ENCODE measurements around the gene NKX3-2. TPM values are rescaled to one million over a fixed set of nuclear protein-coding genes. Genes with fewer than 3 reads are reported as not detected.

Gene NKX3-2
- total RNA-seq, 4 donors from 2014 or later, result 3.8 to 19.5 (median 5.1) TPM

DNA sequence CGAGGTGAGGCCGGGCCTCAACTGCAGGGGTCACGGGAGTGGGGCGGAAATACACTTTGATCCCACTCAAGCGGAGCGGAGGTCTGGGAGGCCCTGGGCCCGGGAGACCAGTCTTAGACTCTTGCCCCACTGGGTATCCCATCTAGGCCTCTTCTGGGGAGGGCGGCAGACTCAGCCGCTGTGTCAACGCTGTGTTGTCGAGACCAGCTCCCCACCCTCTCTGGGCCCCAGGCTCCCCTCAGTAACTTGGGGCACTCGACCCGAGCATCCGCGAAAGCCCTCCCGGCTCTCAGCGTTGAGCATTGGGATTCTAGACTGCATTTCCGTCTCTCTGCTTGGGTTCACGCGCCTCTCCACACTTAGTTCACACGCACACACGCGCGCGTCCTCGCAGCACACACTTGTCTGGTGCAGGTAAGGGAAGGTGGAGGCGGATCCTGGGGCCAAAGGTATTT lies 1.7 kb downstream of the NKX3-2 start:
- intact Hi-C loops (cut with DNase I; ENCODE audit: low total_unique reads) (loop anchor here (5.0 to 10.0 kb wide), 3 partner anchors 60 to 398 kb away; partner anchors contain the start of gene RAB28), in situ Hi-C loops (cut with MboI; ENCODE audit: low pct_ligation_motif_present in 1 of 4, low pct_unique_long_range_greater_than_20kb in 1 of 4, low sequenced_read_pairs in 3 of 4) (loop anchor here in 2 of 4 donors (10.0 kb wide), 2 partner anchors 688 to 808 kb away; no protein-coding TSS in a partner anchor)
- Histone ChIP-seq H3K27me3 (peaks cover 100% of the 10 kb centered on the region), H3K36me3 (no peaks in the 10 kb centered on the region), H3K27ac (peak overlapping the region; percentile 79 to 94 (median 86)), H3K9me3 (no peaks in the 10 kb centered on the region), H3K4me1 (peaks cover 0 to 43% (median 32%) of the 10 kb centered on the region in 4 donors), H3K4me3 (peak overlapping the region in 3 of 4 donors; percentile 54 to 88 (median 59))
- TF ChIP-seq EP300 (IDR thresholded peaks at IDR 0.05; ENCODE audit: low read depth), result no peak
- TF ChIP-seq POLR2A (IDR thresholded peaks at IDR 0.05), result no peak
- TF ChIP-seq, protein P1, sequence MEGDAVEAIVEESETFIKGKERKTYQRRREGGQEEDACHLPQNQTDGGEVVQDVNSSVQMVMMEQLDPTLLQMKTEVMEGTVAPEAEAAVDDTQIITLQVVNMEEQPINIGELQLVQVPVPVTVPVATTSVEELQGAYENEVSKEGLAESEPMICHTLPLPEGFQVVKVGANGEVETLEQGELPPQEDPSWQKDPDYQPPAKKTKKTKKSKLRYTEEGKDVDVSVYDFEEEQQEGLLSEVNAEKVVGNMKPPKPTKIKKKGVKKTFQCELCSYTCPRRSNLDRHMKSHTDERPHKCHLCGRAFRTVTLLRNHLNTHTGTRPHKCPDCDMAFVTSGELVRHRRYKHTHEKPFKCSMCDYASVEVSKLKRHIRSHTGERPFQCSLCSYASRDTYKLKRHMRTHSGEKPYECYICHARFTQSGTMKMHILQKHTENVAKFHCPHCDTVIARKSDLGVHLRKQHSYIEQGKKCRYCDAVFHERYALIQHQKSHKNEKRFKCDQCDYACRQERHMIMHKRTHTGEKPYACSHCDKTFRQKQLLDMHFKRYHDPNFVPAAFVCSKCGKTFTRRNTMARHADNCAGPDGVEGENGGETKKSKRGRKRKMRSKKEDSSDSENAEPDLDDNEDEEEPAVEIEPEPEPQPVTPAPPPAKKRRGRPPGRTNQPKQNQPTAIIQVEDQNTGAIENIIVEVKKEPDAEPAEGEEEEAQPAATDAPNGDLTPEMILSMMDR (IDR thresholded peaks at IDR 0.05), result no peak
- no peak for TF ChIP-seq POLR2AphosphoS5 (IDR thresholded peaks at IDR 0.05)
- DNase-seq, result no peak
- WGBS, 2 donors (ENCODE audit: low coverage in 1 of 2), result 52% methylated on average over 21 of the region's 27 CpGs; no CpG with 5 or more reads in 1 of the 2 donors

DNA sequence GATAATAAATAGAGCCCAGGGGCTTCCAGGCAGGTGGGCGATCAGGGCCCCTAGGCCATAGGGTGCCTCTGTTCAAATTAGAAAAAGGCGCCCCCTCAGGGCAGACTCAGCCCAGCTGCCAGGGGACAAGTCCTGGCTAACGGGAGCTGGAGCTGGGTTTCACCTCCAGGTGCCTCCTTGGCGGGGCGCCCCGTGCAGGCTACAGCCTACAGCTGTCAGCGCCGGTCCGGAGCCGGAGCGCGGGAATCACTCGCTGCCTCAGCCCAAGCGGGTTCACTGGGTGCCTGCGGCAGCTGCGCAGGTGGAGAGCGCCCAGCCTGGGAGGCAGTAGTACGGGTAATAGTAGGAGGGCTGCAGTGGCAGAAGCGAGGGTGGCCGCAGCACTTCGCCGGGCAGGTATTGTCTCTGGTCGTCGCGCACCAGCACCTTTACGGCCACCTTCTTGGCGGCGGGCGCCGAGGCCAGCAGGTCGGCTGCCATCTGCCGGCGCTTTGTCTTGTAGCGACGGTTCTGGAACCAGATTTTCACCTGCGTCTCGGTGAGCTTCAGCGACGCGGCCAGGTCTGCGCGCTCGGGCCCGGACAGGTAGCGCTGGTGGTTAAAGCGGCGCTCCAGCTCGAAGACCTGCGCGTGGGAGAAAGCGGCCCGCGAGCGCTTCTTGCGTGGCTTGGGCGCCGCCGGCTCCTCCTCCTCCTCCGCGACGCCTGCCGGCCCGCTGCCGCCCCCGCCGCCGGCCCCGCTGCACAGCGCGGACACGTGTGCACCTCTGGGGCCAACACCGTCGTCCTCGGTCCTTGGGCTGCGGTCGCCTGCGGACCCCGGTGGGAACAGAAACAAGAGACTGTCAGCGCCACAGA lies 2.4 kb downstream of the NKX3-2 start:
- peak; percentile 43 for DNase-seq
- H3K4me1 ChIP-seq, result peaks cover 0 to 36% (median 25%) of the 10 kb centered on the region in 4 donors
- H3K27me3 ChIP-seq, result peaks cover 100% of the 10 kb centered on the region
- H3K36me3 ChIP-seq, result no peaks in the 10 kb centered on the region
- intact Hi-C loops (cut with DNase I; ENCODE audit: low total_unique reads), result loop anchor here (5.0 to 10.0 kb wide), 3 partner anchors 60 to 397 kb away; partner anchors contain the start of gene RAB28
- H3K9me3 ChIP-seq, result no peaks in the 10 kb centered on the region
- H3K27ac ChIP-seq, result peak overlapping the region; percentile 79 to 94 (median 86)
- WGBS, 2 donors (ENCODE audit: low coverage in 1 of 2), result 4% methylated on average over 43 of the region's 79 CpGs; no CpG with 5 or more reads in 1 of the 2 donors
- in situ Hi-C loops (cut with MboI; ENCODE audit: low pct_ligation_motif_present in 1 of 4, low pct_unique_long_range_greater_than_20kb in 1 of 4, low sequenced_read_pairs in 3 of 4), result loop anchor here in 2 of 4 donors (10.0 kb wide), 2 partner anchors 687 to 807 kb away; no protein-coding TSS in a partner anchor
- TF ChIP-seq, protein P1 (IDR thresholded peaks at IDR 0.05), result peak in 3 of 5 experiments; percentile 21 to 39 (median 32)
- TF ChIP-seq EP300 (IDR thresholded peaks at IDR 0.05; ENCODE audit: low read depth) (no peak), POLR2A (IDR thresholded peaks at IDR 0.05) (no peak), POLR2AphosphoS5 (IDR thresholded peaks at IDR 0.05) (no peak)
- H3K4me3 ChIP-seq, result peak overlapping the region; percentile 2 to 88 (median 56)

DNA sequence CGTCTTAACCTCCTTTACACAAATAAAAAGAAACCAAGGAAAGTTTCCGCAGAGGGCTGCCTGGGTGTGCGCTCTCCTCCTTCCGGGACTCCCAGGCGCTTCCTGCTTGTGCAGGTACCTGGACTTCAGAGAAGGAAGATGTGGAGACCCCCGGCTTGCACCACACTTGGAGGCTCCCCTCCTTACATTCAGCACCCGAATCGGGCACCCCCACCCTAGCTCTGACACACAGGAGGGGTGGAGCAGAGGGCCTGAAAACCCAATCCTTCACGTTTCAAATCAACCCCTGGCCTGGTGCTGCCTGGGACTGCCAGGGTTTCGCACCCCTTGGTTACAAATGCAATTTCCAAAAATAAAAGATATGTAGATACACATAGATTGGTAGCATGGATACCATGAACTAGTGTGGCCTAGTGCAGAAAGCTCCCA lies 3.1 kb downstream of the NKX3-2 start:
- Histone ChIP-seq H3K27ac (peak overlapping the region; percentile 79 to 94 (median 86)), H3K4me1 (peaks cover 0 to 29% (median 23%) of the 10 kb centered on the region in 4 donors), H3K36me3 (no peaks in the 10 kb centered on the region), H3K27me3 (peaks cover 100% of the 10 kb centered on the region), H3K4me3 (peak overlapping the region in 3 of 4 donors; percentile 54 to 88 (median 59)), H3K9me3 (no peaks in the 10 kb centered on the region)
- TF ChIP-seq POLR2AphosphoS5 (IDR thresholded peaks at IDR 0.05) (no peak), EP300 (IDR thresholded peaks at IDR 0.05; ENCODE audit: low read depth) (no peak)
- TF ChIP-seq, protein P1 (IDR thresholded peaks at IDR 0.05), result no peak
- in situ Hi-C loops (cut with MboI; ENCODE audit: low pct_ligation_motif_present in 1 of 4, low pct_unique_long_range_greater_than_20kb in 1 of 4, low sequenced_read_pairs in 3 of 4), result loop anchor here in 2 of 4 donors (10.0 kb wide), 2 partner anchors 686 to 806 kb away; no protein-coding TSS in a partner anchor
- 35% methylated on average over 10 of the region's 10 CpGs; no CpG with 5 or more reads in 1 of the 2 donors for WGBS, 2 donors (ENCODE audit: low coverage in 1 of 2)
- no peak for DNase-seq
- intact Hi-C loops (cut with DNase I; ENCODE audit: low total_unique reads), result loop anchor here (5.0 to 10.0 kb wide), 3 partner anchors 59 to 396 kb away; partner anchors contain the start of gene RAB28
